Thyroid gland (tissue), 4 donors: ENCODE data around the gene SPTLC2. TPM values are rescaled to one million over a fixed set of nuclear protein-coding genes. Genes with fewer than 3 reads are reported as not detected.

ENCODE experiments used
- DNase-seq, 2 donors: peaks; one replicate each; pipeline ENCODE4 v3.0.0-alpha.2; 2019
- H3K27ac ChIP-seq, 3 donors: fragments of 200-600 bp; sonication (generic); 1 replicate in 2 of 3; 2 replicates in 1 of 3; pipeline ENCODE4 v1.5.1; 2016 to 2019; ENCODE audit warnings: mild to moderate bottlenecking in 1 of 3, moderate library complexity in 1 of 3
- H3K27me3 ChIP-seq: fragments of 200-600 bp; sonication (generic); one replicate; pipeline ENCODE4 v1.5.1; 2019
- H3K36me3 ChIP-seq, 2 donors: fragments of 200-600 bp; sonication (generic); one replicate each; pipeline ENCODE4 v1.5.1; 2016 to 2019
- H3K4me1 ChIP-seq, 2 donors: fragments of 200-600 bp; sonication (generic); one replicate each; pipeline ENCODE4 v1.5.1; 2017 to 2019
- H3K4me3 ChIP-seq, 3 donors: fragments of 200-600 bp; sonication (generic); replicated peaks in 1 of 3; 1 replicate in 2 of 3; 2 replicates in 1 of 3; pipeline ENCODE4 v1.5.1; 2016; ENCODE audit warnings: mild to moderate bottlenecking in 1 of 3
- H3K9me3 ChIP-seq: fragments of 200-600 bp; sonication (generic); one replicate; pipeline ENCODE4 v1.5.1; 2017
- CTCF ChIP-seq, 6 experiments: fragments of 200-600 bp in 3 of 6; fragments of 450-650 bp in 3 of 6; sonication (generic) in 3 of 6; IDR thresholded peaks; one replicate each; pipeline ENCODE4 v1.5.1; 2016 to 2019; ENCODE audit warnings: antibody characterized with exemption in 6 of 6, mild to moderate bottlenecking in 2 of 6, inconsistent platforms in 1 of 6, moderate library complexity in 1 of 6
- POLR2A ChIP-seq, 2 donors: fragments of 450-650 bp; IDR thresholded peaks; one replicate each; pipeline ENCODE4 v1.6.1; 2017; ENCODE audit warnings: antibody characterized with exemption in 2 of 2, mild to moderate bottlenecking in 2 of 2, moderate library complexity in 1 of 2
- WGBS, 2 donors: methylation state at CpG; one replicate each; pipeline ENCODE4 v1.1.5; 2017; 5-methylcytosine and 5-hydroxymethylcytosine counted together
- intact Hi-C: fragments of 100-400 bp; cut with DNase I; formaldehyde crosslinking; loops from one replicate; pipeline ENCODE4 v1.15.1; 2023
- total RNA-seq, 4 donors: library from RNA; depleted of rRNA; stranded (reverse); fragments of >200 nt; gene quantifications; one replicate each; pipeline ENCODE4 v1.2.3, GENCODE V29; 2016

The SPTLC2 gene
- total RNA-seq, 4 donors from 2014 or later, result 25.6 to 32.2 (median 29.0) TPM

GRCh38 chr14:77502109-77502782, 114.2 kb downstream of the SPTLC2 start:
- DNase-seq, result no peak
- 81 to 82% methylated on average over 11 of the region's 11 CpGs for WGBS, 2 donors
- TF ChIP-seq CTCF (IDR thresholded peaks at IDR 0.05) (no peak), POLR2A (IDR thresholded peaks at IDR 0.05) (no peak)

GRCh38 chr14:77498984-77499527, 117.4 kb downstream of the SPTLC2 start:
- intact Hi-C loops, result no loop called here
- H3K27me3 ChIP-seq, result no peaks in the 10 kb centered on the region
- DNase-seq, result no peak
- no peak for TF ChIP-seq POLR2A (IDR thresholded peaks at IDR 0.05)
- no peak for TF ChIP-seq CTCF (IDR thresholded peaks at IDR 0.05)
- peaks cover 11 to 14% of the 10 kb centered on the region in 2 donors for H3K4me1 ChIP-seq
- H3K36me3 ChIP-seq, result no peaks in the 10 kb centered on the region
- WGBS, 2 donors, result 3 to 24% methylated on average over 6 to 13 of the region's 53 CpGs
- H3K27ac ChIP-seq, result no peak overlapping the region
- peak overlapping the region; percentile 6 to 44 (median 33) for H3K4me3 ChIP-seq
- no peaks in the 10 kb centered on the region for H3K9me3 ChIP-seq

More at GRCh38 chr14:77502109-77502782, 114.2 kb downstream of the SPTLC2 start:
- Histone ChIP-seq H3K9me3 (no peaks in the 10 kb centered on the region), H3K4me1 (peaks cover 11 to 14% of the 10 kb centered on the region in 2 donors), H3K27ac (no peak overlapping the region), H3K27me3 (no peaks in the 10 kb centered on the region), H3K36me3 (no peaks in the 10 kb centered on the region), H3K4me3 (no peak overlapping the region)
- intact Hi-C loops, result no loop called here

- DNase-seq, result peak; percentile 47 to 48
- Histone ChIP-seq H3K27ac (no peak within 1 kb of the TSS), H3K4me3 (peak within 1 kb of the TSS; percentile 6 to 44 (median 33)), H3K36me3 (no peaks in the 10 kb centered on the region), H3K9me3 (no peaks in the 10 kb centered on the region), H3K4me1 (peaks cover 11 to 14% of the 10 kb centered on the region in 2 donors), H3K27me3 (no peaks in the 10 kb centered on the region)
- peak in 1 of 2 donors; percentile 24 for TF ChIP-seq POLR2A (IDR thresholded peaks at IDR 0.05)
- no peak for TF ChIP-seq CTCF (IDR thresholded peaks at IDR 0.05)
- intact Hi-C loops, result no loop called here
- 1 to 5% methylated on average over 14 to 27 of the region's 104 CpGs for WGBS, 2 donors
Observed at GRCh38 chr14:77498120-77498979, 118.1 kb downstream of the SPTLC2 start, which contains the start of gene ISM2. ISM2 (minus strand) TSS chr14:77498816; CDS start chr14:77498793, 23 bp downstream.

GRCh38 chr14:77495334-77495733, 121.1 kb downstream of the SPTLC2 start:
- Histone ChIP-seq H3K9me3 (no peaks in the 10 kb centered on the region), H3K27me3 (no peaks in the 10 kb centered on the region), H3K36me3 (no peaks in the 10 kb centered on the region), H3K4me3 (no peak overlapping the region), H3K27ac (no peak overlapping the region), H3K4me1 (peaks cover 11 to 14% of the 10 kb centered on the region in 2 donors)
- no peak for DNase-seq
- intact Hi-C loops, result no loop called here
- WGBS, 2 donors, result 61 to 73% methylated on average over 7 of the region's 7 CpGs
- no peak for TF ChIP-seq CTCF (IDR thresholded peaks at IDR 0.05)
- TF ChIP-seq POLR2A (IDR thresholded peaks at IDR 0.05), result no peak
